Progenitor cell of endocrine pancreas (in vitro differentiated cells): Measurements from ENCODE around the gene GSTM5. TPM values are rescaled to one million over a fixed set of nuclear protein-coding genes. Genes with fewer than 3 reads are reported as not detected.
"Not testable (repeated sequence)": the region's sequence is repeated elsewhere in the genome, so short reads cannot be mapped to it uniquely, and the experiment has no call there.

Experiments used
- DNase-seq: peaks from one replicate; pipeline ENCODE4 v3.0.0; 2021; ENCODE audit warnings: low spot score; ENCODE audit not compliant: unreplicated experiment
- H3K27ac Mint-ChIP-seq: 2 replicates; pipeline ENCODE4 v1.8.0; 2021; ENCODE audit warnings: mild to moderate bottlenecking, moderate library complexity, mixed read lengths
- H3K27me3 Mint-ChIP-seq: 2 replicates; pipeline ENCODE4 v1.8.0; 2021; ENCODE audit warnings: mixed read lengths
- H3K36me3 Mint-ChIP-seq: 2 replicates; pipeline ENCODE4 v1.8.0; 2022; ENCODE audit warnings: mixed read lengths; ENCODE audit not compliant: insufficient read depth
- H3K4me1 Mint-ChIP-seq: 2 replicates; pipeline ENCODE4 v1.8.0; 2021; ENCODE audit warnings: low read depth, mixed read lengths
- H3K4me3 Mint-ChIP-seq: 2 replicates; pipeline ENCODE4 v1.8.0; 2021; ENCODE audit warnings: low read depth, mild to moderate bottlenecking, moderate library complexity, mixed read lengths
- H3K9me3 Mint-ChIP-seq: 2 replicates; pipeline ENCODE4 v1.8.0; 2021; ENCODE audit warnings: low read depth, mixed read lengths
- CTCF ChIP-seq: fragments of 200-600 bp; sonication (generic); IDR thresholded peaks from one replicate; pipeline ENCODE4 v1.5.0; 2021; ENCODE audit warnings: antibody characterized with exemption, mild to moderate bottlenecking; ENCODE audit not compliant: unreplicated experiment
- total RNA-seq: library from RNA; stranded (reverse); gene quantifications from 2 replicates; pipeline ENCODE4 v1.2.1, GENCODE V29; 2021

The GSTM5 gene
- total RNA-seq, 1 donor from 2014 or later: 2.8 TPM

GRCh38 chr1:109749221-109749620 is 37.2 kb downstream of the GSTM5 start:
- Mint-ChIP-seq H3K27me3 (no peaks in the 10 kb centered on the region), H3K4me3 (no peak overlapping the region), H3K36me3 (peaks cover 8% of the 10 kb centered on the region), H3K4me1 (no peaks in the 10 kb centered on the region), H3K27ac (no peak overlapping the region), H3K9me3 (peaks cover 3% of the 10 kb centered on the region)
- DNase-seq: no peak
- TF ChIP-seq CTCF: no peak

- H3K27ac Mint-ChIP-seq: no peak overlapping the region
- no peaks in the 10 kb centered on the region for H3K27me3 Mint-ChIP-seq
- no peak for DNase-seq
- peaks cover 3% of the 10 kb centered on the region for H3K9me3 Mint-ChIP-seq
- H3K4me3 Mint-ChIP-seq: no peak overlapping the region
- no peak for TF ChIP-seq CTCF
- no peaks in the 10 kb centered on the region for H3K4me1 Mint-ChIP-seq
- H3K36me3 Mint-ChIP-seq: peaks cover 8% of the 10 kb centered on the region
These were observed 38.3 kb downstream of the GSTM5 start for GRCh38 chr1:109750241-109750882.

- TF ChIP-seq CTCF: no peak
- H3K27ac Mint-ChIP-seq: no peak overlapping the region
- no peak for DNase-seq
These were observed 38.9 kb downstream of the GSTM5 start for GRCh38 chr1:109750920-109751319.

DNA sequence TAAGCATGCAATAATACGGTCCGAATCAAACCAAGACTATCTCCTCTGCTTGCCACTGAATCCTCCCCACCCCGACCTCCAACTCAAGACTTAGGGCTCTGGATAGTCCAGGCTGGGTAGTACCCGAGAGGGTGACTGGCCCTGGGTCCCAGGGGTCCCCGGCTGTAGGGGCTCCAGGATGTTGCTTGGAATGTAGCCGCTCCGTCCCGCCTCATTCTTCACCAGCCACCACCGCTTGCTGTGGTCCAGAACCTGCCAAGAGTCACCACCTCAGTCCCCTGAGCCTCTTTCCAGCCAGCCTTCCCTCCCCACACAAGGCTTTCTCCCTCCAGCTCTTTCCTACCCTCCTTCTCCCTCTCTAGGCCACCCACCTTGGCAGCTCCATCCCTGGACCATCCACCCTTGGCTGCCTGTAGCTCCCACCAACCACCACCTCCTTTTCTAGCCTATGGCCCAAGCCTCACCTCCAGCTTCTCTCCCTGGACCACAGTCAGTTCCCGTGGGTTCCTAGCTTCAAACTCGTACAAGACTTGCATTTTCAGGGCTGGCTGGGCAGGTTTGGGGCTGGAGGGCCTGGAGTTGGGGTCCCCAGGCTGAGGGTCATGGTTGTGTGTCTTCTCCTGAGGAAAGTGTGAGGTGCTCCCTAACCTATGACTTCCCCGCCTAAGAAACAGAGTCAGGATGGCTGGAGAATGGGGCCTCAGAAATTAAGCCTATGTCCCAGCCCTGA is 39.6 kb downstream of the GSTM5 start:
- DNase-seq: no peak
- H3K4me1 Mint-ChIP-seq: no peaks in the 10 kb centered on the region
- H3K27me3 Mint-ChIP-seq: no peaks in the 10 kb centered on the region
- H3K4me3 Mint-ChIP-seq: no peak overlapping the region
- H3K36me3 Mint-ChIP-seq: peaks cover 8% of the 10 kb centered on the region
- no peak for TF ChIP-seq CTCF
- no peak overlapping the region for H3K27ac Mint-ChIP-seq
- H3K9me3 Mint-ChIP-seq: peaks cover 3% of the 10 kb centered on the region

More at GRCh38 chr1:109750920-109751319, 38.9 kb downstream of the GSTM5 start:
- H3K4me3 Mint-ChIP-seq: no peak overlapping the region
- H3K4me1 Mint-ChIP-seq: no peaks in the 10 kb centered on the region
- peaks cover 3% of the 10 kb centered on the region for H3K9me3 Mint-ChIP-seq
- no peaks in the 10 kb centered on the region for H3K27me3 Mint-ChIP-seq
- H3K36me3 Mint-ChIP-seq: peaks cover 8% of the 10 kb centered on the region

DNA sequence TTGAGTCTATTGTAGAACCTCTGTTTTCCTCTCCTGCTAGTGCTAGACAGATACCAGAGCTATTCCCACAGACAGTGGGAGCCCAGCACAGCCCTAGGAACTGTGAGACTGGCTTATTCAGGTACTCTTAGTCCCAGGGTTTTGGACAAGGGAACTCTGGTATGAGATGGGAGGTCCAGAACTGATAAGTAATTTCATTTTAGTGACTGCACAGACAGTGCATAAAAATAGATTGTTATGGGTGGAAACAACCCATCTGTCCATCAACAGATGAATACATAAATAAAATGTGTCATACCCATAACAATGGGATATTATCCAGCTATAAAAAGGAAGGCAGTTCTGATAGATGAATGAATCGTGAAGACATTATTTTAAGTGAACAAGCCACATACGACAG is 42.7 kb downstream of the GSTM5 start:
- H3K9me3 Mint-ChIP-seq: no peaks in the 10 kb centered on the region

GRCh38 chr1:109756325-109756724 is 44.3 kb downstream of the GSTM5 start:
- H3K4me3 Mint-ChIP-seq, H3K27ac Mint-ChIP-seq, H3K4me1 Mint-ChIP-seq, H3K36me3 Mint-ChIP-seq, H3K9me3 Mint-ChIP-seq, DNase-seq, H3K27me3 Mint-ChIP-seq: not testable (repeated sequence)

More for the DNA sequence above, 42.7 kb downstream of the GSTM5 start:
- Mint-ChIP-seq H3K4me1 (no peaks in the 10 kb centered on the region), H3K27me3 (no peaks in the 10 kb centered on the region), H3K36me3 (no peaks in the 10 kb centered on the region), H3K27ac (no peak overlapping the region), H3K4me3 (no peak overlapping the region)
- no peak for TF ChIP-seq CTCF
- DNase-seq: no peak
